DOHH2 (cell line): ENCODE data around the gene PTGS1.

Source experiments
- CTCF ChIP-seq: fragments of 200-600 bp; sonication (generic); IDR thresholded peaks from one replicate; pipeline ENCODE4 v1.5.1; 2014; ENCODE audit warnings: antibody characterized with exemption, mild to moderate bottlenecking, low read depth, low read length; ENCODE audit not compliant: poor library complexity, severe bottlenecking
- EZH2phosphoT487 ChIP-seq: fragments of 200-600 bp; sonication (generic); IDR thresholded peaks from 2 replicates; pipeline ENCODE4 v1.6.1; 2017; ENCODE audit warnings: borderline replicate concordance, mild to moderate bottlenecking, antibody characterized with exemption, low read length, moderate library complexity, mixed read lengths

GRCh38 chr9:122392284-122392683 is 21.5 kb downstream of the PTGS1 start:
- no peak for TF ChIP-seq EZH2phosphoT487
- no peak for TF ChIP-seq CTCF
